ENCODE measurements around the gene BMPER.

DNA sequence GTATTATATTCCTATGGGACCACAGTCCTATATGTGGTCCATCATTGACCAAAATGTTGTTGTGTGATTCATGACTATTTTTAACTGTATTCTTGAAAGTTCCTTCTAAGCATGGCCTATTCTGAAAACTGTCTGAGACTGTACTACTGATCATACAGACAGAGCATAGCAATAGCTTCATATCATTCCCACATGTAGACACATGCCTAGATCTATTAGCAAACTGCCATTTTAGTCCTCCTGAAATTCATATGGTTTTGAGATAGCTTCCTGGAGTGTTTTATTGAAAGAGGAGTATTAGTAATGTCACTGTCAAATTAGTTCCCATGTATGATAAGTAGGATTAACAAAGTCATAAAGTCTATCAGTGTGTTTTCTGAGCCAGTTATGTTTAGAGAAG lies 157.5 kb downstream of the BMPER start:
- TF ChIP-seq EZH2 (IDR thresholded peaks at IDR 0.05; ENCODE audit: insufficient read depth, poor library complexity, severe bottlenecking), result no peak
- no peak for TF ChIP-seq EZH2phosphoT487 (IDR thresholded peaks at IDR 0.05; ENCODE audit: insufficient read depth, low read depth)
